Skeletal muscle cell (primary cell): ENCODE data around the gene ETV6.

Experiments used
- DNase-seq: peaks from one replicate; pipeline ENCODE4 v3.0.0-alpha.2; 2010; ENCODE audit warnings: low read depth
- H3K4me3 ChIP-seq: 2 replicates; pipeline ENCODE4 v1.5.1; 2011; ENCODE audit warnings: low read depth, mild to moderate bottlenecking, control low read depth, low read length, moderate library complexity

The ETV6 gene

DNA sequence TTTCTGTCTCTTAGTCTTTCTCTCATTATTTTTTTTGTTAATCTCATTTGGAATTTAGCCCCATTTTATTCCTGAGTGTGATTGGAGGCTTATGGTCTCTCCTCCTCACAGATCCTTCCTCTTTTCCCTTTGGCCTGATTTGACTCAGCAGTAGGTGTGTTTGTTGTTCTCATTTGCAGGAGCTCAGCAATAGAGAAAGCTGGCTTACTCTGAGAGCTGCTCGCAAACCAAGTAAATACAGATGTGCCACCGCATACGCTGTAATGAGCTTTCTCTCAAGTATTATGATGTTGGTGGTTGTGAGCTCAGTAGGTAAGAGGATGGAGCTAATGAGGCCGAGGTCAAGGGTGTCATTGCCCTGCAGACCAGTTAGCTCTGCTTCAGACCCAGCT, 206.5 kb downstream of the ETV6 start:
- no peak for DNase-seq

GRCh38 chr12:11856971-11857370, 207.5 kb downstream of the ETV6 start:
- no peak for DNase-seq
- H3K4me3 ChIP-seq: no peak overlapping the region

More for the DNA sequence above, 206.5 kb downstream of the ETV6 start:
- no peak overlapping the region for H3K4me3 ChIP-seq

DNA sequence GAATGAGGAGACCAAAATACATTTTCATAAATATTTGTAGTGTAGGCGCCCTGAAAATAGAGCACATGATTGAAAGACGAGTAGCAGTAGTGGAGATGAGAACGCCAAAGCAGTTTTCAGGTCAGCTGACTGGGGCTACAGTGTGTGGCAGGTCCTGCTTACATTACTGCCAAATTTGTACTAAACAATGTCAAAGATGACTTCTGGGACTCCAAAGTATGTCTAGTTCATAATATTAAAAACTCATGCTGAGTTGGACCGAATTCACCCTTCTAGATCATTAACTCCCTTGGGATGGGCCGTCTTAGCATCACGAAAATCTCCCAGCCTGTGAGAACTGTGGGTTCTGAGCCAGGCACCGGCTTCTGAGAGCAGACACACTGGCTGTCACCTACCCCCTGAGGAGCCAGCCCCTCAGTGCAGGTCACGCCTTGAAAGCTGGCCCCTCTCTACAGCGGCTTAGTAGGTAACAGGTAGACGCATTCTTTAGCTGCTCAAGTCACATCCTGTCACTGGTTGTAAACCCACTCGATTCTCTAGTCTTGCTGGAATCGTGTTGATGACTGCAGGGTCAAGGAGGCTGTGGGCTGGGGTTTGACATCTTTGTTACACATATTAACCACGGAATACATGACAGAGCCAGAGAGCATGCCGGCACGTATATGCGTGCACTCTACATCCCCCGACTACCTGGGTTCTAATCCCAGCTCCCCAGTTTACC, 210.4 kb downstream of the ETV6 start:
- H3K4me3 ChIP-seq: no peak overlapping the region
- DNase-seq: no peak

DNA sequence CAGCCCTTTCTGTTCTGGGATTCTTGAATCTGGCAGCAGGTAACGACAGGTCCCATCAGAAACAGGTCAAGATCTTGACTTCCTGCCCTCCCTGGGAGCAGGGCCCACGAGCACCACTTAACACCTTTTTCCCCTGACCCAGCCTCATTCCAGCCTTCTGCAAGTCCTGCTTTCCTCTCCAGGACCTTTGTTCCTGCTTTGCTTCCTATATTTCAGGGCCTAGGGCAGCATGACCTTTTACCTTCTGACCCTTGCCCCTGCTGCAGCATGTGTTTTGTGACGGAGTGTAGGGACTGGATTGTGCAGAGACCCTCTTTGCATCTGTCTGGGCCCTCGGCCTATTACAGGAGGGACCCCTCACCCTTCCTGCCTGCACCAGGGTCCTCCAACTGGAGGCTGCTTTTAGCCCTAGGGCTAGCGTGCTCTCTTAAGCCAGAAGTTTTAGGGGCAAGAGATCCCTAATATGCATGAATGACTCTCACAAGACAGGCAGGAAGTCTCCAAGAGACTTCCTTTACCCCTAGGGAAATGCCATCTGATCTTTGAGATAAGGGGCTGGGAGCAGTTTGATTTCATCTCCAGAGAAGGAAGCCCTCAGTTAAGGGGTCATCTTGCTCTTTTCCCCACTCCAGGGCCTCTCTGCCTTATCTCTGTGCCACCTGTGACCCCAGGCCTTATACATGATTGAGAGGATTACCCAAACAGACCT, 211.8 kb downstream of the ETV6 start:
- DNase-seq: no peak
- H3K4me3 ChIP-seq: no peak overlapping the region

- DNase-seq: no peak
- H3K4me3 ChIP-seq: no peak overlapping the region
These were observed 212.6 kb downstream of the ETV6 start for GRCh38 chr12:11861864-11862600.

DNA sequence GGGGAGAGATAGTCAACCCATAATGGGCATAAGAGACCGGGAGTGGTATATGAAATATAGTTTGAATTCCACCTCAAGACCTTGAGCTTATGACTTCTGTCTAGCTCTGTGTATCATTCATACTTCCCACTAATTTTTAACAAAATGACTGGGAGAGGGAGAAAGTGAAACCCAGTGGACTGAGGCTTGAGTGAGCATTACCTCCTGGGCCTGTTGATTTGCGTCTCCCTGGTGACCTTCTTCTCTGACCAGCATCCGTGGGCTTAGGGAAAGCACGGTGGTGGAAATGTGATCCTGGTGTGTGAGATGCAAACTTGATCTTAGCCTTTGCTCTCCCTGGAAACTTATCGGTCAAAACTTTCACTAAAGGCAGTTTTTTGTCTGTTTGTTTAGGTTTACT, 213.3 kb downstream of the ETV6 start:
- no peak overlapping the region for H3K4me3 ChIP-seq
- DNase-seq: no peak

DNA sequence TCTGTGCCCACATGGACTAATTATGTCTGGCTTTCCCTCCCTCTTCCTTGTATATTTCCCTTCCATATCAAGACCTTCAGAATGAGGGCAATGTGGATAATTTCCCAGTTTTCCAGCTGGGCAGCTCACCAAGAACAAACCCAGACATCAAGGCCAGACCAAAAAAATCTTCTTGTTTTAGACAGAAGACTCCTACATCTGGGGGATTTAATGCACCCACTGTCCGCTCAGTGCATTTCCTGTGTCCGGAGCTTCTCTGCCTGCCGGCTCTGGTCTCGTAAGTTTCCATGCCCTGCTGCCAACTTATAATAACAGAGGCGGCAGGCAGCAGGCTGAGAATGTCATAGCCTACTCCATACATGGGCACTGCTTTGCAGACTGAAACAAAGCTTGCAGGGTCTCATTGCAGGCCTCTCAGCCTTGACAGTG, 214.0 kb downstream of the ETV6 start:
- no peak overlapping the region for H3K4me3 ChIP-seq
- DNase-seq: no peak

DNA sequence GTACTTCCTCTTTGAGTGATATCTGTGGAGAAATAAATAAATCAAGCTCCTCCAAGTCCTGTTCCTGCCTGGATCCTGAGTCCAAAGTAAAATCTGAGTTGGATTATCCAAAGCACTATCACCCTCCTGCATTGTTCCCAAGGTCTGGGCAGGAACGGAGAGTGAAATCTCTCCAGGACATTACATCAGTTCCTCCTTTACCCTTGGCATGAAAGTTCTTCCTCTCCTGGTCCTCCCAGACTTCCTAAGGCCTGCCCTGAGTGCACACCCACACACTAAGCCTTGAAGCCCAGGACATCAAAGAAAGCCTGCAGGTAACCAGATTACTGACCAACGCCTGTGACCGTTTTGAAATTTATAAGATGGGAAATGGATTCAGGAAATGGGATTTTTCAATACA, 214.5 kb downstream of the ETV6 start:
- H3K4me3 ChIP-seq: no peak overlapping the region
- DNase-seq: no peak

- no peak for DNase-seq
These were observed 216.3 kb downstream of the ETV6 start for GRCh38 chr12:11865824-11866223.

GRCh38 chr12:11868027-11868426, 218.6 kb downstream of the ETV6 start:
- no peak for DNase-seq
- no peak overlapping the region for H3K4me3 ChIP-seq

More at GRCh38 chr12:11865824-11866223, 216.3 kb downstream of the ETV6 start:
- H3K4me3 ChIP-seq: no peak overlapping the region

DNA sequence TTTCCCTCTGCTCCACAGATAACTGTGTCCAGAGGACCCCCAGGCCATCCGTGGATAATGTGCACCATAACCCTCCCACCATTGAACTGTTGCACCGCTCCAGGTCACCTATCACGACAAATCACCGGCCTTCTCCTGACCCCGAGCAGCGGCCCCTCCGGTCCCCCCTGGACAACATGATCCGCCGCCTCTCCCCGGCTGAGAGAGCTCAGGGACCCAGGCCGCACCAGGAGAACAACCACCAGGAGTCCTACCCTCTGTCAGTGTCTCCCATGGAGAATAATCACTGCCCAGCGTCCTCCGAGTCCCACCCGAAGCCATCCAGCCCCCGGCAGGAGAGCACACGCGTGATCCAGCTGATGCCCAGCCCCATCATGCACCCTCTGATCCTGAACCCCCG, 219.9 kb downstream of the ETV6 start:
- DNase-seq: no peak

GRCh38 chr12:11870041-11870451, 220.6 kb downstream of the ETV6 start:
- H3K4me3 ChIP-seq: no peak overlapping the region
- no peak for DNase-seq

More for the DNA sequence above, 219.9 kb downstream of the ETV6 start:
- no peak overlapping the region for H3K4me3 ChIP-seq

GRCh38 chr12:11872055-11872454, 222.6 kb downstream of the ETV6 start:
- no peak overlapping the region for H3K4me3 ChIP-seq
- no peak for DNase-seq

DNA sequence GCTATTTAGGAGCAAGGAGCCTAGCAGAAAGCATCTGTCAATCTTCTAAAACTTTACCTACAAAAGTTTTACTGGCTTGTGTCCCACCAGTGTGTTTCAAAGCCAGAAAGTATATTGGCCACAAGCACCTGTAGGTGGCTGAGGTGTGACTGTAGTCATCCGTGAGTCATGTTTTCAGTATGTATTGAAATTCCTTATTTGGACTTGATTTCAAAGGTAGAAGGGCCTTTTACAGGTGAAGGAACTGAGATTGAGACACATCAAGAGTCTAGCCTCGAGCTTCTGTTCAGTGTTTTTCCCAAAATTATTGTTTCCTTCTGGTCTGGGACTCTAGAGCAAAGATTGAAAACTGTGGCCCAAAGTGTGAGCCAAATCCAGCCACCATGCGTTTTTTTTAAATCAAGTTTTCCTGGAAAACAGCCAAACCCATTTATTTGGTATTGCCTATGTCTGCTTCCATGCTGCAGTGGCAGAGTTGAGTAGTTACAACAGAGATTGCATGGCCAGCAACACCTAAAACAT, 226.0 kb downstream of the ETV6 start:
- H3K4me3 ChIP-seq: no peak overlapping the region
- no peak for DNase-seq

GRCh38 chr12:11876307-11876706, 226.8 kb downstream of the ETV6 start:
- H3K4me3 ChIP-seq: no peak overlapping the region
- no peak for DNase-seq

DNA sequence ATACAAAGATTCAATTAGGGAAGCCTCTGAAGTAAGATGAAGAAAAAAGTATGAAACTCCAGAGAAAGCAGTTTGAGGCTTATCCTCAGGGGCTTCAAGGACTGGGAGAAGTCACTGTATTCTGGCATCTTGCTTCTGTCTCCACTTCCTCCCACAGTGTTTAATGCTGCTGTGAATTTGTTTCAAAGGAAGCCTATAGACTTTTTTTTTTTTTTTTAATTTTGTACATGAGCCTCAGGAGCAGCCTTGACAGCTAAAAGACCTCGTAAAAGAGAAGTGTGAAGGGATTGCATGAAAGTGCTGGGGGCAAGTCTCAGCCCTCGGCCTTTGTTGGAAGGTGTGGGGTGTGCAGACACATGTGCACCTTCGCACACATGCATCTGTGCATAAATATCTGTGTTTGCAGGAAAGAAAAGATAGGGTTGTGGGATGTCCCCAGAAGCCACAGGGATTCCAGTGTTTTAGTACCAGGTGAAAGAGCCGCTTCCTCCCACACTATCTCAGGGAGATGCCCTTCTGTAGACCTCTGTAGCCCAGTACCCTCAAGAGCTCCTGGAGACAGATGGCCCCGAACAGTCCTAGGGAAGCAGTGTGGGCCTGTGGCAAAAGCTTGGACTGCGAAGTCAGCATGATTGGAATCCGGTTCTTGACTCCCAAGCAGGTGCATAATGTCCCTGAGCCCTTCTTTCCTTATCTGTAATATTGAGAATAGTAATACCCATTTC, 227.8 kb downstream of the ETV6 start:
- no peak overlapping the region for H3K4me3 ChIP-seq
- DNase-seq: no peak

DNA sequence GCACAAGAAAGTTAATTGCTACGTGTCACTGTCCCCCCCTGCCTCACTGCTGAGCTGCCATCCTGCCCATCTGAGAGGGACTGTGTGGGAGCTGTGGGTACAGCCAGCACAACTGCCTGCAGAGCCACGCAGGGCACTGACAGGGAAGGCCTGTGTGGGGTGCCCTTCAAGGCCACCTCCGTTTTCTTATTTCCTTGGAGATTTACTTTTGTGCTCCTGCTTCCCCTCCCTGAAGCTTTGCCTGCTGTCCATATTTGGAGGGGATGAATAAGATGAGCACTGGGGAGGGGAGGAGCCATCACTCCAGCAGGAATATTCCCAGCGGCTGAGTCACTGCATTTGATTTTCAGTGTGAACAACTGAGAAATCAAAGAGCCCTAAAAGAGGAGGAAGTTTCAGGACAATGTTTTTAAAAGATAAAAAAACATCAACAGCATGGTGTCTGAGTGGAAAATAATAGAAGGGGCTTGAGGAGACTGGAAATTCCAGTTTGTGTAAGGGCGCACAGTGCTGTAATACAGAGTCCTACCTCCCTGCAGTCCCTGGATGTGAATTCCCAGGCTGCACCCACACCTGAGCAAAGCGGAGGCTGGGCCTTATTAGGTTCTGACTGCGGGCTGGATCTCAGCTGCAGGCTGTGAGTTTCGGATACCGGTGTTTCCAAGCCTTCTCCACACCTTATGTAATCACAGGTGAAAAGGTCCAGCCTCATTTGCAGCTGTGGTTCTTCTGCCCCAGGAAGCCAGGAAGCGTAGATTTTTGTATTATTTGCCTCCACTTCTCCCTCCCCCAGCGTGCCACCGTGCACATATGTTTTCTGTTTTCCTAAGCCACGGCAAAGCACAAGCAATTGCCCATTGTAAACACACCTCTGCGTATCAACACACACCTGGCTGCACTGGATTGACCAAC, 228.7 kb downstream of the ETV6 start:
- H3K4me3 ChIP-seq: no peak overlapping the region
- peak; percentile 43 for DNase-seq

GRCh38 chr12:11879306-11879705, 229.8 kb downstream of the ETV6 start:
- H3K4me3 ChIP-seq: no peak overlapping the region
- no peak for DNase-seq

DNA sequence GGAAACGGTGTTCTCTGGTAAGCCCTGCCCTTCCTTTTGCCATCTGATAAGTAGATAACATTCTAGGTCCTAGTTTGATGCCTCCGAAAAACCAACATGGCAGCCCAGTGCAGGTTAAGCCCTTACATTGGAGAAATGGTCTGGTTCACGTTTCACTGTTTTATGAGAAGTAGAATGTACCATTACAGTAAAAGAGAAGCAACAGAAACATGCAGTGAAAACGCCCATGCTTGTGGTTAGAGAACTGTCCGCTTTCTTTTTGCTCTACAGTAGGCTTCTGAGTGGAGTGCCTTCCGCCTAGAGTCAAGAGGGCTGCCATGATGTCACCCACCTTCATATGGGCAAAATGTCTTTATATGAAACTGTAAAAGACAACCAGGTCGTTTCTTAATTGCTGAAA, 230.9 kb downstream of the ETV6 start:
- H3K4me3 ChIP-seq: no peak overlapping the region
- DNase-seq: no peak
